WTC11 (cell line): ENCODE measurements around the gene ADISSP. TPM values are rescaled to one million over a fixed set of nuclear protein-coding genes. Genes with fewer than 3 reads are reported as not detected.

Source experiments
- ATAC-seq: fragments of 200-7000 bp; cut with Tn5 transposase; 2 replicates; pipeline ENCODE4 v1.10.0; 2021; ENCODE audit warnings: mild to moderate bottlenecking, moderate library complexity
- CTCF ChIA-PET: fragments of 300-600 bp; sonication (Branson Sonifier 250); formaldehyde crosslinking; loops from one replicate; lab custom pipeline; 2021; ENCODE audit warnings: antibody characterized with exemption; lab: Charles Lee
- POLR2A ChIA-PET: fragments of 350-600 bp; sonication (Branson Sonifier 250); formaldehyde crosslinking; loops from one replicate; lab custom pipeline; 2021; ENCODE audit warnings: antibody characterized with exemption; lab: Charles Lee
- DNase-seq: peaks from one replicate; pipeline ENCODE4 v3.0.0; 2021; ENCODE audit warnings: low spot score
- H3K27ac Mint-ChIP-seq: 2 replicates; pipeline ENCODE4 v1.8.0; 2021; ENCODE audit warnings: mixed read lengths
- H3K27me3 Mint-ChIP-seq: 2 replicates; pipeline ENCODE4 v1.8.0; 2021; ENCODE audit warnings: low read depth, mild to moderate bottlenecking, moderate library complexity, mixed read lengths
- H3K36me3 Mint-ChIP-seq: 2 replicates; pipeline ENCODE4 v1.8.0; 2021; ENCODE audit warnings: mixed read lengths
- H3K4me1 Mint-ChIP-seq: 2 replicates; pipeline ENCODE4 v1.8.0; 2022; ENCODE audit warnings: mixed read lengths
- H3K4me3 Mint-ChIP-seq: 2 replicates; pipeline ENCODE4 v1.8.0; 2021; ENCODE audit warnings: mild to moderate bottlenecking, moderate library complexity, mixed read lengths
- H3K9me3 Mint-ChIP-seq: 2 replicates; pipeline ENCODE4 v1.8.0; 2021; ENCODE audit warnings: mixed read lengths
- ARID4B ChIP-seq: sonication (generic); formaldehyde crosslinking; IDR thresholded peaks from 2 replicates; pipeline ENCODE4 v1.8.0; 2023; ENCODE audit warnings: missing genetic modification reagents, mild to moderate bottlenecking, borderline replicate concordance
- CDX4 ChIP-seq: fragments of 250-450 bp; sonication (Bioruptor Pico); IDR thresholded peaks from 2 replicates; pipeline ENCODE4 v1.9.0; 2021; ENCODE audit warnings: moderate library complexity, mild to moderate bottlenecking, inconsistent platforms, borderline replicate concordance
- GABPB1 ChIP-seq: sonication (generic); formaldehyde crosslinking; IDR thresholded peaks from 2 replicates; pipeline ENCODE4 v1.8.1; 2023; ENCODE audit warnings: mild to moderate bottlenecking, missing genetic modification reagents
- GTF2I ChIP-seq: fragments of 250-450 bp; sonication (Bioruptor Pico); conservative IDR thresholded peaks from 2 replicates; pipeline ENCODE4 v1.4.0; 2021; ENCODE audit warnings: mild to moderate bottlenecking
- JAZF1 ChIP-seq: fragments of 250-450 bp; sonication (Bioruptor Pico); IDR thresholded peaks from 2 replicates; pipeline ENCODE4 v1.9.0; 2021; ENCODE audit warnings: moderate library complexity, mild to moderate bottlenecking, inconsistent platforms
- NR2C2 ChIP-seq: sonication (generic); formaldehyde crosslinking; IDR thresholded peaks from 2 replicates; pipeline ENCODE4 v1.8.0; 2022; ENCODE audit warnings: mild to moderate bottlenecking, missing genetic modification reagents
- OVOL2 ChIP-seq: fragments of 250-450 bp; sonication (Bioruptor Pico); IDR thresholded peaks from 2 replicates; pipeline ENCODE4 v1.9.0; 2021; ENCODE audit warnings: mild to moderate bottlenecking, borderline replicate concordance
- RORB ChIP-seq: fragments of 250-450 bp; sonication (Bioruptor Pico); IDR thresholded peaks from 2 replicates; pipeline ENCODE4 v1.9.0; 2021; ENCODE audit warnings: mild to moderate bottlenecking
- STAT6 ChIP-seq: sonication (generic); formaldehyde crosslinking; conservative IDR thresholded peaks from 2 replicates; pipeline ENCODE4 v1.8.1; 2023; ENCODE audit warnings: mild to moderate bottlenecking, low read depth, missing genetic modification reagents, moderate library complexity
- total RNA-seq: library from RNA; stranded (reverse); gene quantifications from 3 replicates; pipeline ENCODE4 v1.2.3, GENCODE V29; 2021
- TF ChIP-seq, protein P1 (sequence below): sonication (generic); formaldehyde crosslinking; IDR thresholded peaks from 2 replicates; pipeline ENCODE4 v1.8.1; 2022; ENCODE audit warnings: missing genetic modification reagents, borderline replicate concordance
- TF ChIP-seq, protein P2 (sequence below): fragments of 250-450 bp; sonication (Bioruptor Pico); IDR thresholded peaks from 2 replicates; pipeline ENCODE4 v1.9.0; 2021; ENCODE audit warnings: mild to moderate bottlenecking
- TF ChIP-seq, protein P3 (sequence below): sonication (generic); formaldehyde crosslinking; IDR thresholded peaks from 2 replicates; pipeline ENCODE4 v1.8.1; 2022; ENCODE audit warnings: low read depth, mild to moderate bottlenecking, moderate library complexity, missing genetic modification reagents, borderline replicate concordance
- TF ChIP-seq, protein P4 (sequence below): fragments of 250-450 bp; sonication (Bioruptor Pico); conservative IDR thresholded peaks from 2 replicates; pipeline ENCODE4 v1.9.0; 2021; ENCODE audit warnings: mild to moderate bottlenecking
- TF ChIP-seq, protein P5 (sequence below): sonication (generic); formaldehyde crosslinking; IDR thresholded peaks from 2 replicates; pipeline ENCODE4 v1.8.1; 2022; ENCODE audit warnings: mild to moderate bottlenecking, moderate library complexity, missing genetic modification reagents

The ADISSP gene
- total RNA-seq, 1 experiment from 2014 or later = 129 TPM

DNA sequence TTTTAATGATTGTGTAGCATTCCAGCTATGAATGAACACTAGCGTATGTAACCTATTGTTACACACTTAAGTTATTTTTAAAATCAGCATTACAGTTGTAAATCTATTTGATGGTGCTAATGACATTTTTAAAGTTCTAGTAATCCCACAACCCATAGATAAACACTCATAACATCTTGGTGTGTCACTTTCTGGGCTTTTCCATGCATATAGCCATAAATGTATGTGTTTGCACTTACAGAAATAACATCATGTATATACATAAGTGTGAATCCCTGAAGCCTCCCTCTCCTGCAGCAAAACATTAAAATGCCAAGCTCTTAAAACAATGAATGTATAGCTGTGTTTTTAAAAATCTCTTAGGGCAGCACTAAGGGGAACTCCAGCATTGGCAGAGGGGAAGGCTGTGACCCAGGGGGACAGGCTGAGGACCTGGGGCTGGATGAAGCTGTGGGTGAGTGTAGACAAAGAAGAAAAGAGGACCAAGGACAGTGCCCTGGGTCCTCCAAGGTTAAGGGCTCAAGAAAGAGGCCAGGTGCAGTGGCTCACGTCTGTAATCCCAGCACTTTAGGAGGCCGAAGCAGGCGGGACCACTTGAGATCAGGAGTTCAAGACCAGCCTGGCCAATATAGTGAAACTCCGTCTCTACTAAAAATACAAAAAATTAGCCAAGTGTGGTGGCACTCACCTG lies 19.9 kb upstream of the ADISSP start:
- H3K36me3 Mint-ChIP-seq = peaks cover 4% of the 10 kb centered on the region; the same call in 1 of the 2 replicates
- H3K9me3 Mint-ChIP-seq = no peaks in the 10 kb centered on the region
- ATAC-seq (no peak), DNase-seq (no peak)
- no peak overlapping the region for H3K27ac Mint-ChIP-seq
- peaks cover 19% of the 10 kb centered on the region for H3K4me1 Mint-ChIP-seq
- TF ChIP-seq RORB (no peak), ARID4B (CRISPR knock-in tag) (no peak), OVOL2 (CRISPR knock-in tag) (no peak), JAZF1 (CRISPR knock-in tag) (no peak), CDX4 (CRISPR knock-in tag) (no peak), NR2C2 (CRISPR knock-in tag) (no peak)
- TF ChIP-seq, protein P1, sequence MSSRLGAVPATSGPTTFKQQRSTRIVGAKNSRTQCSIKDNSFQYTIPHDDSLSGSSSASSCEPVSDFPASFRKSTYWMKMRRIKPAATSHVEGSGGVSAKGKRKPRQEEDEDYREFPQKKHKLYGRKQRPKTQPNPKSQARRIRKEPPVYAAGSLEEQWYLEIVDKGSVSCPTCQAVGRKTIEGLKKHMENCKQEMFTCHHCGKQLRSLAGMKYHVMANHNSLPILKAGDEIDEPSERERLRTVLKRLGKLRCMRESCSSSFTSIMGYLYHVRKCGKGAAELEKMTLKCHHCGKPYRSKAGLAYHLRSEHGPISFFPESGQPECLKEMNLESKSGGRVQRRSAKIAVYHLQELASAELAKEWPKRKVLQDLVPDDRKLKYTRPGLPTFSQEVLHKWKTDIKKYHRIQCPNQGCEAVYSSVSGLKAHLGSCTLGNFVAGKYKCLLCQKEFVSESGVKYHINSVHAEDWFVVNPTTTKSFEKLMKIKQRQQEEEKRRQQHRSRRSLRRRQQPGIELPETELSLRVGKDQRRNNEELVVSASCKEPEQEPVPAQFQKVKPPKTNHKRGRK (CRISPR knock-in tag) = no peak
- TF ChIP-seq, protein P2, sequence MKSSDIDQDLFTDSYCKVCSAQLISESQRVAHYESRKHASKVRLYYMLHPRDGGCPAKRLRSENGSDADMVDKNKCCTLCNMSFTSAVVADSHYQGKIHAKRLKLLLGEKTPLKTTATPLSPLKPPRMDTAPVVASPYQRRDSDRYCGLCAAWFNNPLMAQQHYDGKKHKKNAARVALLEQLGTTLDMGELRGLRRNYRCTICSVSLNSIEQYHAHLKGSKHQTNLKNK (CRISPR knock-in tag) = no peak
- H3K4me3 Mint-ChIP-seq = peak overlapping the region; percentile 49
- H3K27me3 Mint-ChIP-seq = peaks cover 25% of the 10 kb centered on the region
- ChIA-PET CTCF (interaction anchor here (1.8 to 7.0 kb wide), 6 partner anchors 12 to 71 kb away, joined by 3 to 92 read pairs (median 16); partner anchors contain the start of genes ADISSP and AP5S1), POLR2A (interaction anchor here (1.0 kb wide), 1 partner anchor 30 kb away, joined by 4 read pairs; no protein-coding TSS in a partner anchor)

DNA sequence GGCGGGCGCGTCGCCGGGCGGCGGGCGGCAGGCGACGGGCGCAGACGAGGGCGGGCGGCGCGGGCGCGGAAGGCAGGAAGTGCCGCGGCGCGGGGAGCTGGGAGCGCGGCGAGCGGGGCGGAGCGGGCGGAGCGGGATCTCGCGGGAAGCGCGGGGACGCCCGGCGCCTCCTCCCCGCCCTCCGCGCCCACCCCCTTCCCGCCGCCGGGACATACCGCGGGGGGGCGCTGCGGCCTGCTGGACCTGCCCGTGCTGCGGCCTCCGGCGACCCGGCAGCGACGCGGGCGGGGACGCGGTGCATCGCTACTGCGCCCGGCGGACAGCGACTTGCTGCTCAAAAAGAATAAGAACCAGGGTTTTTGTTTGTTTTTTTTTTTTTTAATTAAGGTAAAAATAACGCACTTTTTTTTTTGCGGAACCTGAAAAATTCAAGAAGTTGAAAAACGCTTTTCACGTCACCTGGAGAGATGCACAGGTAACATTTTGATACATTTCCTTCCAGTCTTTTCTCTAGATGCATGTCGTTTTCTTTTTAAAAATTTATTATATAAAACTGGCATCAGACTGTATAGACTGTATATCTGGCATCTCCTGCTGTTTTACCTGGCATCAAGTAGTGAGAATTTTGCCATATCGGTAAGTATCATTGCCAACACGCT lies 19.2 kb upstream of the ADISSP start, which contains the start of gene CENPB:
CENPB (minus strand) TSS at position 76 of the 659 bp plus-strand sequence. CDS start 257 bp downstream, outside the sequence.
- Mint-ChIP-seq H3K4me3 (peak within 1 kb of the TSS; percentile 83), H3K9me3 (no peaks in the 10 kb centered on the region), H3K27me3 (peaks cover 24% of the 10 kb centered on the region), H3K36me3 (peaks cover 4% of the 10 kb centered on the region; the same call in 1 of the 2 replicates), H3K4me1 (peaks cover 20% of the 10 kb centered on the region), H3K27ac (no peak within 1 kb of the TSS)
- peak; percentile 89 for DNase-seq
- ChIA-PET CTCF (interaction anchor here (0.6 to 7.0 kb wide), 30 partner anchors 9 to 305 kb away, joined by 3 to 92 read pairs (median 4); partner anchors contain the start of genes ADAM33, ADISSP, AP5S1 and CDC25B), POLR2A (interaction anchor here (1.0 kb wide), 1 partner anchor 31 kb away, joined by 4 read pairs; no protein-coding TSS in a partner anchor)
- ATAC-seq = peak; percentile 81
- TF ChIP-seq, protein P3, sequence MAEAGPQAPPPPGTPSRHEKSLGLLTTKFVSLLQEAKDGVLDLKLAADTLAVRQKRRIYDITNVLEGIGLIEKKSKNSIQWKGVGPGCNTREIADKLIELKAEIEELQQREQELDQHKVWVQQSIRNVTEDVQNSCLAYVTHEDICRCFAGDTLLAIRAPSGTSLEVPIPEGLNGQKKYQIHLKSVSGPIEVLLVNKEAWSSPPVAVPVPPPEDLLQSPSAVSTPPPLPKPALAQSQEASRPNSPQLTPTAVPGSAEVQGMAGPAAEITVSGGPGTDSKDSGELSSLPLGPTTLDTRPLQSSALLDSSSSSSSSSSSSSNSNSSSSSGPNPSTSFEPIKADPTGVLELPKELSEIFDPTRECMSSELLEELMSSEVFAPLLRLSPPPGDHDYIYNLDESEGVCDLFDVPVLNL = no peak
- TF ChIP-seq, protein P4, sequence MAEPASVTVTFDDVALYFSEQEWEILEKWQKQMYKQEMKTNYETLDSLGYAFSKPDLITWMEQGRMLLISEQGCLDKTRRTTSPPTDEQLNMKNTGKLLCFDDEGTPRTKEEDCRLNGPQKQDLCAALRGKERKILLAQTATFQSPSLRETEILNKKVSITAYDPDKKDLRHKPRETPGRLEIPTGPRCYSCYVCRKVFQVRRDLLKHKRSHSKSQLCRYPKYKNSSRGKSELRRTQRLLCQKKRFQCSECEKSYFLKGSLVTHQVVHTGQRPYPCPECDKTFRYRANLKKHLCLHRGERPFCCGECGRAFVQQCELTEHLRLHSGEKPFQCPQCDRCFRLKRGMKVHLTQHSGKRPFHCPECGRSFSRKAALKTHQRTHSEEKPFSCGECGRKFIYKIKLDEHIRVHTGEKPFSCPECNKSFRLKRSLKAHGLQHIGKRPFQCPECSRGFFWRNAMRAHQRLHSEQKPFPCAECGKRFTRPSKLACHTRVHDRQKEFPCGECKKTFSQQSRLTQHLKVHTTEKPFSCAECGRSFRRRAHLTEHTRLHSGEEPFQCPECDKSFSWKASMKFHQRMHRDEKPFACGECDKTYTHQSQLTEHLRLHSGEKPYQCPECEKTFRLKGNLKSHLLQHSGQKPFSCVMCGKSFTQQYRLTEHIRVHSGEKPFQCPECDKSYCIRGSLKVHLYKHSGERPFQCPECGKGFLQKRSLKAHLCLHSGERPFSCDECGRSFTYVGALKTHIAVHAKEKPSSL (CRISPR knock-in tag) = no peak
- no peak for TF ChIP-seq OVOL2 (CRISPR knock-in tag)
- no peak for TF ChIP-seq GABPB1 (CRISPR knock-in tag)
- TF ChIP-seq GTF2I = no peak
- TF ChIP-seq, protein P5, sequence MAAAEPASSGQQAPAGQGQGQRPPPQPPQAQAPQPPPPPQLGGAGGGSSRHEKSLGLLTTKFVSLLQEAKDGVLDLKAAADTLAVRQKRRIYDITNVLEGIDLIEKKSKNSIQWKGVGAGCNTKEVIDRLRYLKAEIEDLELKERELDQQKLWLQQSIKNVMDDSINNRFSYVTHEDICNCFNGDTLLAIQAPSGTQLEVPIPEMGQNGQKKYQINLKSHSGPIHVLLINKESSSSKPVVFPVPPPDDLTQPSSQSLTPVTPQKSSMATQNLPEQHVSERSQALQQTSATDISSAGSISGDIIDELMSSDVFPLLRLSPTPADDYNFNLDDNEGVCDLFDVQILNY = peak; percentile 63; the same call in 1 of the 2 replicates
- TF ChIP-seq CDX4 (CRISPR knock-in tag) = no peak
- TF ChIP-seq STAT6 (CRISPR knock-in tag) = no peak
